ENCODE data around the gene VPS50. TPM values are rescaled to one million over a fixed set of nuclear protein-coding genes. Genes with fewer than 3 reads are reported as not detected.

Gene VPS50
- polyA plus RNA-seq, 6 donors from 2014 or later: 8.6 to 17.8 (median 15.5) TPM

DNA sequence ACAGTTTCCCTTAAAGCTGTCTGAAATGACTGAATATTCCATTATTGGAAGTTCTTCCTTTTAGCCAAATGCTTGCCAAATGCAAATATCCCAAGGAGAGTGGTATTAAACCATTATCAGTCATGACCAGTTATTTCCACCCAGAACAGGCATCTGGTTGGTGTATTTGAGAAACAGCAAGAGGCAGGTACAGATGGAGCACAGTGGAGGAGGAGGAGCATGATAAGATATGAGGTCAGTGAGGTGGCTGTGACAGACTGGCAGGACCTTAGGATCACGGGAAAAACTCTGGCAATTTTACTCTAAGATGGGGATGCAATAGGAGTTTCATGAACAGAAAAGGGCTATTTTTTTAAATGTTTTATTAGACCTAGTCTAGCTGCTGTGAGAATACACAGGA is 12.3 kb upstream of the VPS50 start:
- DNase-seq (no peak), ATAC-seq (ENCODE audit: low read depth in 2 of 2) (no peak)
- H3K4me1 Mint-ChIP-seq: no peaks in the 10 kb centered on the region
- no peaks in the 10 kb centered on the region for H3K36me3 Mint-ChIP-seq
- H3K27me3 Mint-ChIP-seq: peaks cover 5 to 19% (median 16%) of the 10 kb centered on the region in 3 donors
- H3K4me3 Mint-ChIP-seq: no peak overlapping the region
- H3K9me3 Mint-ChIP-seq: no peaks in the 10 kb centered on the region
- no peak overlapping the region for H3K27ac Mint-ChIP-seq

DNA sequence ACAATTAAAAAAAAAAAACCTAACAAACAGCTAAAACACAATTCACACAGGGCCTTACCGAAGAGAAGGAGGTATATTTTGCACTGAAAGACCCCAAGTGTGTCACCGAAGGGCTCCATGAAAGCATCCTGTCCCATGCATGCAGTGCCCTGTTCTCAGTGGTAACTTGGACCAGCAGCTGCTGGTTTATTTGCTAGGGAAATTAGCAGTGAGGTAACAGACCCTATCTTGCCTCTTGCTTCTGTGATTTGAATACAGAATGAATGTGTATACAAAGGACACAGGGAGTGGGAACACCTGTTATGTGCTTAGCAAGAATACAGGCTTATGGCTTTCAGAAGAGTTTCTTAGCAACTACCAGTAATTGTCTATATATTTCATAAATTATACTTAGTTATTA is 5.9 kb upstream of the VPS50 start, which contains the start of gene HEPACAM2:
Gene HEPACAM2, minus strand, starts transcription at position 160 of the 400 bp plus-strand sequence.
- Mint-ChIP-seq H3K36me3 (no peaks in the 10 kb centered on the region), H3K9me3 (no peaks in the 10 kb centered on the region), H3K27ac (no peak within 1 kb of the TSS), H3K4me1 (peaks cover 6 to 11% (median 6%) of the 10 kb centered on the region in 3 donors), H3K27me3 (no peaks in the 10 kb centered on the region), H3K4me3 (no peak within 1 kb of the TSS)
- no peak for DNase-seq
- ATAC-seq (ENCODE audit: low read depth in 2 of 2): no peak

DNA sequence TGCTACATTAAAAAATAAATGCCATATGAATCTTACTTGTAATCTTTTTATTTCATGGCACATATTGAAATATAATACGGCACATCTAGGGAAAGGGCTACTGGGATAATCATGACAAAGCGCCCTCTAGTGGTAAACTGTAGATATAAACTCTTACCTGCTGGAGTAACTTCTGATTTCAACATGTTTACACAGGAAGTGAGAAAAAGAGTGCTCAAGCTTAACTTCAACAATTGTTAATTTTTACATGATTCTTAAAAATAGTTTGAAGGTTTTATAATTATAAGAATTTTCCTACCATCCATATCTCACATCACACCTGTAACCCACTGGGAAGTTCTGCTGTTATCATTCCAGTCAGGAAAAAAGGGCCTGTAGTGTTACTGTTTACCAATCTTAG is 3.9 kb upstream of the VPS50 start:
- Mint-ChIP-seq H3K9me3 (no peaks in the 10 kb centered on the region), H3K27ac (peak overlapping the region in 2 of 6 donors; percentile 2 to 74), H3K27me3 (no peaks in the 10 kb centered on the region), H3K4me3 (peak overlapping the region in 2 of 8 donors; percentile 17 to 45), H3K36me3 (no peaks in the 10 kb centered on the region), H3K4me1 (peaks cover 9 to 27% (median 10%) of the 10 kb centered on the region in 3 donors)
- no peak for ATAC-seq (ENCODE audit: low read depth in 2 of 2)
- peak; percentile 68 for DNase-seq

DNA sequence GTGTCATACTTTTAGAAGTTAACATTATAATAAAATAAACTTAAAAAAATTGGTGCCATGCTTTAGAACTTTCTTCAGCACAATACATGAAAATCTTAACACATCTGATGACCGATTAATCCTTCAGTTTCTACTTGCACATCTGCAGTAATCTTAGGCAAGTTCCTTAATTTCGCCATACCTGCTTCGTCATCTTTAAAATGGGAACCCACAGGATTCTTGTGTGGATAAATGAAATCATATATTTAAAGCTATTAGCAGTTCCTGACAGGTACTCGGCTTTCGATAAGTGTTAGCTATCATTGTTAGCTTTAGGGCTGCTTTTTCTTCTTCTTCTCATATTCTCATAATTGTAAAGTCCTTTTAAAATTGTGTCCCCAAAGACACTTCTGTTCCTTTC is 907 bp upstream of the VPS50 start:
- H3K27me3 Mint-ChIP-seq: no peaks in the 10 kb centered on the region
- ATAC-seq (ENCODE audit: low read depth in 2 of 2): no peak
- H3K36me3 Mint-ChIP-seq: no peaks in the 10 kb centered on the region
- DNase-seq: no peak
- peak overlapping the region; percentile 94 to 99 (median 98) for H3K4me3 Mint-ChIP-seq
- H3K27ac Mint-ChIP-seq: peak overlapping the region; percentile 93 to 99 (median 96)
- no peaks in the 10 kb centered on the region for H3K9me3 Mint-ChIP-seq
- peaks cover 9 to 27% (median 10%) of the 10 kb centered on the region in 3 donors for H3K4me1 Mint-ChIP-seq

DNA sequence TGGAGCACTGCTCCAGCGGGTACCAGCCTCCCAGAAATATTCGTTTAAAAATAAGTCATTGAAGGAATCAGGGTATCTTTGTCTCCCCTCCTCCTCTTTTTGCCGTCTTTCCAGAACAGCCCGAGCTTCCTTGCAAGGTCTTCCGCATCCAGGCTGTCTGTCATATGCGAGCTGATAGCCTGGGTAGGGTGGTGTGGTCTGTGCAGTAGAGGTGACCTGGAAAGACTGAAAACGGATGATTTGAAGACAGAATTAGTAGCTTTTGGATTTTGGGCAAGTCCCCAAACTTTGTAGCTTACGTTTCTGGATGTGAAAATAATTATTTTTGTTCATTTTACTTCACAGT is 480 bp downstream of the VPS50 start:
- Mint-ChIP-seq H3K9me3 (no peaks in the 10 kb centered on the region), H3K27ac (peak overlapping the region; percentile 93 to 99 (median 96)), H3K36me3 (no peaks in the 10 kb centered on the region), H3K4me1 (peaks cover 9 to 29% (median 12%) of the 10 kb centered on the region in 3 donors), H3K4me3 (peak overlapping the region; percentile 94 to 99 (median 98)), H3K27me3 (no peaks in the 10 kb centered on the region)
- no peak for ATAC-seq (ENCODE audit: low read depth in 2 of 2)
- DNase-seq: no peak

DNA sequence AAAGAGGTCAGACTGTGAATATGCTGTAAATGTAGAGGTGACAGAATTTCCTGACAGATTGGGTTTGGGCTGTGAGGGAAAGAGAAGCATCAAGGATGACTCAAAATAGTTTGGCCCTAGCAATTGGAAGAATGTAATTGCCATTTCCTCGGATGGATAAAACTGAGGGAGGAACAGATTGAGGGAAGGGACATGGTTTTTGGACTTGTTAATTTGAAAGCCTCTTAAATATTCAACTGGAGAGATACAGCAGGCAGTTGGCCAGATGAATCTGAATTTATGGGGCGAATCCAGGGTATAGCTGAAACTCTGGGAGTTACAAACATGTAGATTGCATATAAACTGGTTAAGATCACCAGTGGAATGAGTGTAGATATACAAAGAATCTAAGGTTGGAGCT is 3.4 kb downstream of the VPS50 start:
- ATAC-seq (ENCODE audit: low read depth in 2 of 2) (no peak), DNase-seq (no peak)
- H3K9me3 Mint-ChIP-seq: no peaks in the 10 kb centered on the region
- no peak overlapping the region for H3K4me3 Mint-ChIP-seq
- H3K27ac Mint-ChIP-seq: no peak overlapping the region
- peaks cover 4 to 20% (median 10%) of the 10 kb centered on the region in 3 donors for H3K4me1 Mint-ChIP-seq
- no peaks in the 10 kb centered on the region for H3K27me3 Mint-ChIP-seq
- no peaks in the 10 kb centered on the region for H3K36me3 Mint-ChIP-seq

DNA sequence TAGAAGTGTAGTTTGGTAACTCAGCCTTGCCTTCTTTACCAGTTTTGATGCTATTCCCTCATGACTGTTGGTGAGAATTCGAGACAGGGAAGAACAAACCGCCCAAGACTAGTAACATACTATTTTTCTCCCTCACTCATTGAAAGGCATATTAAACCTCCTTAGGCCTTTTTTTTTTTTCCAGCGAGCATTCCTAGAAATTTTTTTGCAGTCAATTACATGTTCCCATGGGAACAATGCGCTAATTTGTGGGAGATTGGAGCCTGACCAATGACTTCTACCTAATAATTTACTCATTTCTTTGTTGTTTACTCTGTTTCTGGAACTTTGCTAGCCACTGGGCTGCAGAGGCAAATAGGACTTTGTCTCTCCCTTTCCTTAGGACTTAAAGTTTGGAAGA is 6.0 kb downstream of the VPS50 start:
- DNase-seq (no peak), ATAC-seq (ENCODE audit: low read depth in 2 of 2) (no peak)
- Mint-ChIP-seq H3K4me3 (no peak overlapping the region), H3K27me3 (no peaks in the 10 kb centered on the region), H3K9me3 (no peaks in the 10 kb centered on the region), H3K36me3 (no peaks in the 10 kb centered on the region), H3K27ac (peak overlapping the region in 1 of 6 donors; percentile 35), H3K4me1 (peaks cover 0 to 6% (median 2%) of the 10 kb centered on the region in 3 donors)

DNA sequence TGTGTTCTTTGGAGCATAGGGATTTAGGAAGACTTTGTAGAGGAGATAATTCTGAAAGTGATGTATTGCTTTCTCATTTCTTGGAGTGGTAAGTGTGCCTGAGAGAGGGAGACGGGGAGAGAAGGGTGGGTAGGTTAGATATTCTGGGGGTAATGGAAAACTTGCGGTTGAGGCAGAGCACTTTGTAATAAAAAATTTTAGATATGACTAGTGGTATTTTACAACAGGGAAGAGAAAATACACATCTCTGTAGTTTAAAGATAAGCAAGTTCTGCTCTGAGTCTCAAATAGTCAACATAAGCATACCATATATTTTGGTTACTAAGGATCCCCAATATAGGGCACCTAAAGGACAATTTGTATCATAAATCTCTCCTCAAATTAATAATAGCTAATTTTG is 6.6 kb downstream of the VPS50 start:
- no peak overlapping the region for H3K4me3 Mint-ChIP-seq

DNA sequence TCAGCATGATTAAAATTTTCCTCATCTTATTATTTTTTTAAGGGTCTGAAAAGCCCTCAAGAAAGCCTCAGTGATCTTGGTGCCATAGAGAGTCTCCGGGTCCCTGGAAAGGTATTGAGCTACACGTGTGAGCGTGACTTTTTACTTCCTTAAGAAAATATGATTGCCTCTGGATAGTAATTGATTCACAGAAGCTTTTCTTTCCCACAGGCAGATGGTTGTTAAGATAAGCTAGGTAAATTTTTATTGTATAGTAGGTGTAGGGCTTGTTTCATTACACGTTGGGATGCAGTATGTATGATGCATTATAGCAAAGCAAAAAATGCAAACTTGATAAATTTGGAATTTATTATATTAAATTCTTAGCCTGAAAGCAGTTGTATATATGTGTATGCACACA is 7.7 kb downstream of the VPS50 start:
- H3K36me3 Mint-ChIP-seq: no peaks in the 10 kb centered on the region
- ATAC-seq (ENCODE audit: low read depth in 2 of 2) (no peak), DNase-seq (no peak)
- H3K9me3 Mint-ChIP-seq: no peaks in the 10 kb centered on the region
- peaks cover 0 to 8% (median 2%) of the 10 kb centered on the region in 3 donors for H3K4me1 Mint-ChIP-seq
- no peaks in the 10 kb centered on the region for H3K27me3 Mint-ChIP-seq
- no peak overlapping the region for H3K27ac Mint-ChIP-seq
- no peak overlapping the region for H3K4me3 Mint-ChIP-seq

More for the DNA sequence above, 6.6 kb downstream of the VPS50 start:
- H3K4me1 Mint-ChIP-seq: peaks cover 0 to 6% (median 2%) of the 10 kb centered on the region in 3 donors
- no peak for DNase-seq
- H3K27me3 Mint-ChIP-seq: no peaks in the 10 kb centered on the region
- H3K36me3 Mint-ChIP-seq: no peaks in the 10 kb centered on the region
- no peaks in the 10 kb centered on the region for H3K9me3 Mint-ChIP-seq
- no peak for ATAC-seq (ENCODE audit: low read depth in 2 of 2)
- peak overlapping the region in 1 of 6 donors; percentile 35 for H3K27ac Mint-ChIP-seq

DNA sequence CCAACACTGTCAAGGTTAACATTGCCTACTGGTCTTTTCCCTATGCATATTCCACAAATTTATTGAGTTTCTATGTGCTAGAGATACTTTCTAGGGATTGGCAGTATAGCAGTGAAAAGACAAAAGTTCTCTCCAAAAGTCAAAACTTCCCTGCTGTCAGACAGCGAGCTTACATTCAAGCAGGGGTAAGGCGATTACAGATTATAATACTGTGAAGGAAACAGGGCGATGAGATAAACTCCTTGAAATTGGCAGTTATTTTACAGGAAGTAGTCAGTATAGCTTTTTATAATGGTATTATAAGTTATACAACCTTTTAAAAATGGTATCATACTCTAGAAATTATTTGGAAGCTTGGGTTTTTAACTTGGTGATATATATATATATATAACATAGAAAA is 9.9 kb downstream of the VPS50 start:
- DNase-seq (no peak), ATAC-seq (ENCODE audit: low read depth in 2 of 2) (no peak)
- Mint-ChIP-seq H3K4me3 (no peak overlapping the region), H3K4me1 (peaks cover 0 to 11% (median 2%) of the 10 kb centered on the region in 3 donors), H3K36me3 (no peaks in the 10 kb centered on the region), H3K9me3 (no peaks in the 10 kb centered on the region), H3K27ac (no peak overlapping the region), H3K27me3 (no peaks in the 10 kb centered on the region)

DNA sequence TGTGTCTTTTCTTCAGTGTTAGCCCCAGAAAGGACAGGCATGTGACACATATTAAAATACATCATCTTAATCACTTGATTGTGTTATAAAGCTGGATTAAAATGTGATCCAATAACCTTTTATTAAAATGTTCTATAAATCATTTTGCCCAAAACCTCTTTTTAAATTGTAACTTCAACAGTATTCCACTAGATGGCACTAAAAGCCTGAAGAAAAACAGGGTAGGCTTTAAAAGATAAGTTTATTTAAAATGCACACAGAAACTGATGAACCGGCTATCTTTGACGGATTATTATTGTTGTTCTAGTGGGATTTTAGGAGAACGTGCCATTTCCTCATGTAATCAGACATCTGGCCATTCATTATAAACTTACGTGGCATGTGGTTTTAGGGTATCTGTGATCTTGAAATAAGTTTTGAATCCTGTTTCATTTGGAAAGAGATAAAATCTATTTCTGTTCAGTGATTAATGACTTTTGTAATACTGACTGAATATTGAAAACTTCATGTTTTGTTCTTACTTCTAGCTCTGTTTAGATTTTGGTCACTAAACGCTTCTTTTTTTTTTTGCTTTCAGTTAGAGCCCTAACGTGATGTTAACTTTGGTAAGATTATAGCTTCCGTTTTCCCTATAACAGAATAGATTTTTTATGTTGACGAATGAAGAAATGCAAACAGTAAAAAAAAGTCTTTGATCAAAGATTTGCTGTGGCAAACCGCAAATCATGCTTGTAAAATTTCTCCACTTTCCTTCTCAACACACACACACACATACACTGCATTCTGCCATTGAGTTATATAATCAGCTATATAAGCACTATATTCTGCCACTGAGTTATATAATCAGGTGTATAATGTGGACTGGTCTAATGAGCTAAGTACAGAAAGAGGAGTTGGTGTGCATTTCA is 13.6 kb downstream of the VPS50 start:
- Mint-ChIP-seq H3K4me1 (peaks cover 2 to 15% (median 5%) of the 10 kb centered on the region in 3 donors), H3K27ac (peak overlapping the region in 2 of 6 donors; percentile 22 to 36), H3K27me3 (no peaks in the 10 kb centered on the region), H3K9me3 (no peaks in the 10 kb centered on the region), H3K4me3 (no peak overlapping the region), H3K36me3 (peaks cover 0 to 8% of the 10 kb centered on the region in 2 donors)
- ATAC-seq (ENCODE audit: low read depth in 2 of 2): no peak
- peak; percentile 25 for DNase-seq

DNA sequence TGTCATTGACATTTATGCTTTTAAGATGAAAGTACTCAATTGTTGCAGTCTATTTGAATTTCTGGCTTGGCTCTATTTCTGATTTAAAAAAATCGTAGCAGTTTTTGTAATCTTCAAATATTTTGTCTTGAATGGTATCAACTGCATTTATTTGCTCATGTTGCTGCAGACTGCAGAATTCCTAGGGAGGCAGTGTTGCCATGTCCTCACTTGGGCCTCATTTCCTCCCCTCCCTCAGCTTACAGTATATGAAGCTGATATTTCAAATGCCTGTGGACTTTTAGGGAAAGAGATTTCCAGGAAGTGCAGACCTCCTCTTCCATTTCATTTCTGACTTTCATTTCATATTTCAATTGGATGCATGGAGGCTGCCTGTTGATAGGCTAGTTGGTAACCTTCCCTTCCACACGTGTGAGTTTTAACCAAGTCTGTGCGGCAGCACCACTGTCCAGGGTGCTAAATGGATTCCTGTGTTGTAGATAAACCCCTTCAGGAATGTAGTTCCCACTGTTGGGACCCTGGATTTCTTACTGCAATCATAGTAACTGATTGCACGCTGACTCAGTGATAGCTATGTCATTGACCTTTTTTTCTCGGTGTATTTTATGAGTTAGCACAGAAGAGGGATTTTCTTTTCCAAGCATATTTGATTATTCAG is 17.5 kb downstream of the VPS50 start:
- peaks cover 0 to 8% of the 10 kb centered on the region in 2 donors for H3K36me3 Mint-ChIP-seq
- H3K4me3 Mint-ChIP-seq: no peak overlapping the region
- no peak overlapping the region for H3K27ac Mint-ChIP-seq
- H3K9me3 Mint-ChIP-seq: no peaks in the 10 kb centered on the region
- no peaks in the 10 kb centered on the region for H3K27me3 Mint-ChIP-seq
- ATAC-seq (ENCODE audit: low read depth in 2 of 2): no peak
- DNase-seq: no peak
- H3K4me1 Mint-ChIP-seq: peaks cover 2 to 14% (median 5%) of the 10 kb centered on the region in 3 donors

DNA sequence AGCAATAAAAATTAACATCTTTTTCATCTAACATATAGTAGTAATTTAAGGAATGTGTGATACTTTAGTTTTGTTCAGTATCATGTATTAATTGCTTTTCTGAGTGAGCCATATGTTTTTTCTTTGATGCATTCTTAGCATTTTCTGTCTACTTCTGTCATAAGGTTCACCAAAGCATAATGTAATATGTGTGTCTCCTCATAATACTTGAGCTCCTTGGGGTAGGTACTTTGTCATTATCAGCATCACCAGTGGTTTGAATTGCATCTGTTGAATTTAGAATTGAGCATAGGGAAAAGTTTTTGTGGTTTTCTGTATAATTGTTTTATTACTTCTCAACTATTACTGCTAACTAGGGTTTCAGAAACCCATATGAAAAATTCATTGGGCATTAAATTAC is 26.5 kb downstream of the VPS50 start:
- peaks cover 0 to 13% of the 10 kb centered on the region in 2 donors for H3K36me3 Mint-ChIP-seq
- no peak for DNase-seq
- no peak overlapping the region for H3K27ac Mint-ChIP-seq
- no peaks in the 10 kb centered on the region for H3K27me3 Mint-ChIP-seq
- no peak overlapping the region for H3K4me3 Mint-ChIP-seq
- no peaks in the 10 kb centered on the region for H3K9me3 Mint-ChIP-seq
- no peak for ATAC-seq (ENCODE audit: low read depth in 2 of 2)
- H3K4me1 Mint-ChIP-seq: no peaks in the 10 kb centered on the region

DNA sequence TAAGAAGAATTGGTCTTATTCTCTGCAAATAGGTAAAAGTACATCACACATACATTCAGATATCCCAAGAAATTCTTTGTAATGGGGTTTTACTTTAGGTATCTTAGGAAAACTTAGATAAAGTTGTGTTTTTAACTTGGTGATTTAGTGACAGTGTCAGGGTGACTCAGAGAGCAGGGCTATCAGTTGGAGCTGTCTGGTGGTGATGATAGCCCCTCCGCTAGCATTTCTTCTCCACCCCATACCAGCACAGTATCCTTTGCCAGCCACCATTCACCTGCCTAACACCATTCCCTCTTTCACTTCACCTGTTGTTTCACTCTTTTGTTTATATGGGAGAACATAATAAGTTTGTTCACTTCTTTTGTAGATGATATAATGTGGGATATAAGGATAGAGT is 30.4 kb downstream of the VPS50 start:
- no peak overlapping the region for H3K27ac Mint-ChIP-seq
- no peaks in the 10 kb centered on the region for H3K9me3 Mint-ChIP-seq
- no peak overlapping the region for H3K4me3 Mint-ChIP-seq
- DNase-seq: no peak
- no peaks in the 10 kb centered on the region for H3K4me1 Mint-ChIP-seq
- H3K36me3 Mint-ChIP-seq: peaks cover 0 to 18% of the 10 kb centered on the region in 2 donors
- no peaks in the 10 kb centered on the region for H3K27me3 Mint-ChIP-seq
- no peak for ATAC-seq (ENCODE audit: low read depth in 2 of 2)

Measured in naive B cell (primary cell).